Stimulated activated CD8-positive, alpha-beta memory T cell treated with anti-CD3 and anti-CD28 coated beads, Interleukin-15, amount 100 ng/mL, for 4 hours (primary cell): ENCODE data around the gene AHCYL1.

Experiments
- DNase-seq, 2 donors: peaks; one replicate each; pipeline ENCODE4 v3.0.0-alpha.2; 2020; ENCODE audit warnings: low read depth in 2 of 2

Gene AHCYL1

DNA sequence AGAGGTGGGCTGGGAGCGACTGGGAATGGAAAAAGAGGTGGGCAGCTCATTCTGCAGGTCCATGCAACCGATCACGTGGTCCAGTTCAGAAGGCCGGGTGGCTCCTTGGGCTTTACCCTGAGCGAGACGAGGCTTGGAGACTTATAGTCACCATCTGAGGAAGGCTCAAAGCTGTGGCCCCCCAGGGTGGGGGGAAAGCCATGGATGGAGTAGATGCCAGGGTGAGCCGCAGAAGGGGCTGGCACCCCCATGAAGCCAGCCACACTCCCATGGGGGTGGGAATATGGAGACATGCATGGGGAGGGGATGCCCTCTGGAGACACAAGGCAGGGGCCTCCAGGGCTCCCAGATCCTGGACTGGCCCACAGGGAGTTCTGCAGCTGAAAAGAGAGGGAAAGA lies 76.1 kb downstream of the AHCYL1 start:
- DNase-seq: no peak

DNA sequence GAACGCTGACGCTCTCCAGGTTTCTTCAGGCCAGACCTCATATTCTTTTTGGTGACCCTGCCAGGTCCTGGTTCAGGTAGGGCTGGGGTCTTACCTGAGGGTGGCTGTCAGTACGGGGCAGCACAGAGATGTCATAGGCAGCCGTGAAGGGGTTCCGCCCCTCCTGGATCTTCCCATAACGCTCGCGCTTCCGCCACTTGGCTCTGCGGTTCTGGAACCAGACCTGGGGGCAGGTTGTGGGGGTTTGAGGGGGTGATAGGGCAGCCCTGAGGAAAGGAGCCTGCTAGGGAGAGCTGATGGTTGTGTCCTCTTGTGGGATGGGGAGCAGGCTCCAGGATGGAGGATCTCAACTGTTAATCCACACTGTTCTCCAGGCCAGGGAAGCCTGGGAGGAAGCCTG lies 76.8 kb downstream of the AHCYL1 start:
- DNase-seq: no peak

DNA sequence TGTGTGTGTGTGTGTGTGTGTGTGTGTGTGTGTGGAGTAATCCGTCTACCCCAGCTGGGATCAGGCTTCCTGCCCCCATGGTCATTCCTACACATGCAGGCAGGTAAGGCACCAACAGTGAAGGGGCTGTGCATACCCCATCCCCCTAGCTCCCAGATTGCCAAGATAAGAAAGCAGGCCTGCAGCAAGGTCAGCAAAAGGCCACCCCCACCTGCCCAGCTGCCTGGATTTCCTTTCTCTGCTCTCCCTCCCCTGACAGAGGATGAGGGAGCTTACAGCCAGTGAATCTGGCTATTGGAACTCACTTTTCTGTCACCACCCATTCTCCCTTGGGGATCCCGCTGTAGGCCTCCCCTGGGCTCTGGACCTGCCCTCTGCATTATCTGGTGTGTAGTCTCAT lies 78.0 kb downstream of the AHCYL1 start:
- no peak for DNase-seq

DNA sequence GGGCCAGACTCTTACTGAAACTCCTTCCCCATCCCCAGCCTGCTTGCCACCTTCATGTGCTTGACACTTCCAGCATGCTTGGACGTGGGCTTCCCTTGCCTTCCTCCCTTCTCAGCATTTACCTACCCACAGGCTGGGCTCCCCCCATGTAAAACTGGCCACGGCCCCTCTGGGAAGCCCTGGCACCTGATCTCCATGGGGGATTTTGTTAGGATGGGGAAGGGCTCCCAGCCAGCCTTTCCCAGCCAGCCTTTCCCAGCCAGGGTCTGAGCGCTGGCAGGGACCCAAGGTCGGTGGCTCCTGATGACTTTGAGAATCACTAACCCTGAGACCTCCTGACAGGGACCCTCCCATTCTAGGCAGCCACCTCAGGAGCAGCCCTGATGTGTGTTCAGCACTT lies 79.2 kb downstream of the AHCYL1 start:
- no peak for DNase-seq

DNA sequence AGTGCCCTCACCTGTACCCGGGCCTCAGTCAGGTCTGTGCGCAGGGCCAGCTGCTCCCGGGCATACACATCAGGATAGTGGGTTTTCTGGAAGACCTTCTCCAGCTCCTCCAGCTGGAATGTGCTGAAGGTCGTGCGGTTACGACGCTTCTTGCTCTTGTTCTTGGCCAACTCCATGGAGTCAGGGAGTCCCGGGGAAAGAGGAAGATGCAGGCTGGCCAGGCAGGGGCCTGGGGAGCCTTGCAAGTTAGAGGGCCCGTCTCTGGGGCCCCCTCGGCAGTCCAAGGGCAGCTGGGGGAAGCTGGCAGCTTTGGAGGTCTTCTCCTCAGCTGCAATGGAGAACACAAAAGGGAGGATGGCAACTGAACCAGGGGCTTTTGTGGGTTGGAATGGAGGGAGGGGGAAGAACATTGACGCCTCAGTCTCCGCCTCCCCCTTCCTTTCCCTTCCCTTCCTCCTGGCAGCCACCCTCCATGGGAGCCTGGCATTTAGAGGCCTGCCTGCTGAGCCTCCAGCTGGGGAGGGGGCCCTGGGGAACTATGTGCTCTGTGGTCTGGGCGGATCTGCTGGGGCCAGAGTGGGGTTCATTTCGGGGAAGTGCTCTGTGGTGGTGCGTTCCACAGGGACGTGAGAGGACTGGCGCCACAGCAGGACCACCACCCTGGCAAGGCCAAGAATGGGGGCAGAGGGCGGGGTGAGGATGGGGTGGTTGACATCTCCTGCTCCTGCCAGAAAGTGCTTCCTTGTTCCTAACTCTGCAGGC lies 80.2 kb downstream of the AHCYL1 start:
- DNase-seq: no peak

DNA sequence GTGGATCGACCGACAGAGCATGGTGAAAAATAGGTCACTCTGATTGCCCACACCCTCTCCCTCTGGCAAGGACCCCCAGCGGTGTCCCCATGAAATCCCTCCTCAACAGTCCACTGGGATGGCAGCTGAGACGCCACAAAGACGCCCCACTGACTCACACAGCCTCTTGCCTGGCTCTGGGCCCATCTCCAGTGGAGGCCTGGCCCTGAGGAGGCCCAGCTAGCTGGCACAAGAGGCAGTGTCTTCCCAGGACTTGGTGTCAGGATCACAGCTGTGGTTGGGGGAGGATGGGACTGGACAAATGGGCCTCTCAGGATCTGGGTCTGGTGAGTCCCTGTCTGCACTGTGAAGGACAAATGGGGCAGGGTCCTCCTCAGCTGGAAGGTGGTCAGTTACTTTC lies 81.3 kb downstream of the AHCYL1 start:
- no peak for DNase-seq

DNA sequence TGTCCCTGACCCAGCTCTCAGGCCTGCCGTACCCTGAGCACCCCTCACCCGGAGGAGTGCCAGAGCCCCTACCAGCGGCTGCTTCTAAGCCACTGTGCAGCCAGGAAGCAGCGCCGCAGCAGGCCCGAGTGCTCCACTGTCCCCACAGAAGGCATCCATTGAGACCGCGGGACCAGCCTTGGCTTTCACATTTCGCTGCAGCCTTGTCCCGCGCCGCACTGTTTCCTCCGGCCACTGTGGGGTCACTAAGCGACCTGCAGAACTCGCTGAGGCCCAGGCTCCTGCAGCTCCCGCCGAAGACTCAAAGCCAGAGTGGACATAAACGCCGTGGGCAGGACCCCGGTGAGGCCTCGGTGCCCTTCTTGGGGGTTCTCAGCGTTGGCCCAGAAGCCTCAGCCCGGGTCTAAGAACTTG lies 82.9 kb downstream of the AHCYL1 start:
- DNase-seq: no peak

DNA sequence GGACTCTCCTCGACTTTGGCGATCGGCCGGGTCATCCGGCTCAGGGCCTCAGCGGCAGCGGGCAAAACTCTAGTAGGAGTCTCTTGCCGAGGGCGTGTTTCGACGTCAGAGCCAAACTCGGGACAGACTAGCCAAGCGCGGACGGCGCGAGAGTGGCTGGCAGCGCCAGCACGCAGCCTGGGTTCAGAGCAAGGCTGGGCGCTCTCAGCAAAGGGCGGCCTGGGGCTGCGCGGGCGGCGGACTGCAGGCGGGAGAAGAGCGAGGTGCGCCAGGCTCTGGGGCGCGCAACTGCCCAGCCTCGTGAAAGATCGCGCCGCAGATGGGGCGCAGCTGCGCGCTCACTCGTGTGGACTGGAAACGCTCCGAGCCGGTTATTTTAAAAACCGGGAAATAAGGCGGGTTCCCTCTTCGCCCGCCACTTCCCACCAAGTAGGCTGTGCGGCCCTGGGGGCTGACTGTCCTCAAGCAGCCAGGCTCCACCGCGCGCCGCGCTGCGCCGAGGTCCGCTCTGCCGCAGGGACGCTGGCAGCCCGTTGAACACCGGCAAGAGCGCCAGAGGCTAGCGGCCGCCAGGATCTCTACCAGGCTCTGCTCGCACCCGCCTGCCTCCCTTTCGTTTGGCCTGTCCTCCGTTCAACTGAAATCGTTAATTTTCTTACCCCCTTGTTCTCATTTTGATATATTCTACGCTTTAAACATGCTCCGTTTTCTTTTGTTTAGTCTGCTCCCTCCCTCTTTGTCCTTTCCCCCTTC lies 83.5 kb downstream of the AHCYL1 start:
- DNase-seq: no peak

DNA sequence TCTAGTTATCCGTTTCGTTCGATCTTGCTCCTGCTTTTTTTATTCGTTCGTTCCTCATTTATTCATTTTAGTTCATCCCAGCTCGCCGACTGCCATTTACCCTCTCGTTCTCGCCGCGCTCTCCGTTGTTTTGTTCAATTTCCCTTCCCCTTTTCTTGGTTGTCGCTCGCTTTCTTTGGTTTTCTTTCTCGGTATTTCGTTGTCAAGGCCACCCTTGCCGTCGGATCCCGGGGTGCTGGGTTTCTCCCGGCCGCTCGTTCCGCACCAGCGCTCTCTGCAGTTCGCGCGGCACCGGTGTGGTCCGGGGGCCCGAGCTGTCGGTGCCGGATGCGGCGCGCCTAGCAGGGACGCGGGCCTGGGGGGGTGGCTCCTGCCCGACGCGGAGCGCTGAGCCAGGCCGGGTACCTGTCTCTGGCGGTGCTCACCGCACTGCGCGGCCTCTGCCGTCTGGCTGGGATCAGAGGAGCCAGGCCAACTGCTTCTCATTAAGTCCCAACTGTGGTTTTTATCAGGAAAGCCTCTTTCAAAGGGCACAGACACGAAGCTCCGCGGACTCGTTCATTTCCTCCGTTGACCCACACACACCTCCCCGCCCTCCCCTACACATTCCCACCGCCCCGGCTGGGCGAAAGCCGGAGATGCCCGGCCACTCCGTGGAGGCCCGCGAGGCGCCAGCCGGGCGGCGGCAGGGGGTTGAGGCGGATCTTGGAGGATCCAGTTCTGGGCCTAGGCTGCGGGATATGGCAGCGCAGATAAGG lies 84.3 kb downstream of the AHCYL1 start:
- DNase-seq: no peak

DNA sequence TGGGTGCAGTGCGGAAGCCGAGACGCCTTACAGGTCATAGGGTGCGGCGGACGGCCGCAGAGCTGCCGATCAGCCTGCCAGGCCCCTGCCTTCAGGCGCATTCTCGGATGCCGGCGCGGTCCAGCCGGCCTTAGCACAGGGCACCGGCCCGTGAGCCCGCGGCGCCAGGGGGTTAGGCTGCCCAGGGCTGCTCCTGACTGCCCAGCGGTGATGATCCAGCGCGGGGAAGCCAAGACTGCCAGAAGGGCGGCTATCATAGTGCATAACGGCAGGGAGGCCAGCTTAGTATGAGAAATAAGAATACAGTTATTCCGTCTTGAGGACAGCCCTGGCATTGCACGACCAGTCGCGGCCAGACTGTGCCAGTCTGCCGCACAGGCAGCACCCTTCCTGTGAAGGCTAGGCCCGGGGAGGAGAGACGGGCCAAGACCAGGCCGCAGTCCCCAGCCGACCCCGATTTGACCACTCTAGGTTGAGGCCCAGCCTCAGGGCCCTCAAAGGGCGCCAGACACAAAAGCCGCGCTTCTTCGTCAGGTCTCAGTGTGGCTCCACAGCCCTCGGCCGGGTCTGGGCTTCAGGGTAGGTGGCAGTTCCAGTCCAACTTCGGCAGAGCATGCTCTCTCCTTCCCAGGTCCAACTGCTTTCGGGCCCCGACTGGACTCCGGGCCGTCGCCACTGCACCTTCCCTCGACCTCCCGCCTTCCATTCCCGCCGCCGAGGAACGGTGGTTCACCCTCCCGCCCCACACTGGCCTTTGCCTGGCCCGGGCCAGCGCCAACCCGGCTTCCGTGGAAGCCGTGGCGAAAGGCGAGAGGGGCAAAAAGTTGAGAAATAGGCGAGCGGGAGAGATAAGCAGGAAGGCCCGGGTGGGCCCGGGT lies 85.1 kb downstream of the AHCYL1 start:
- DNase-seq: no peak

DNA sequence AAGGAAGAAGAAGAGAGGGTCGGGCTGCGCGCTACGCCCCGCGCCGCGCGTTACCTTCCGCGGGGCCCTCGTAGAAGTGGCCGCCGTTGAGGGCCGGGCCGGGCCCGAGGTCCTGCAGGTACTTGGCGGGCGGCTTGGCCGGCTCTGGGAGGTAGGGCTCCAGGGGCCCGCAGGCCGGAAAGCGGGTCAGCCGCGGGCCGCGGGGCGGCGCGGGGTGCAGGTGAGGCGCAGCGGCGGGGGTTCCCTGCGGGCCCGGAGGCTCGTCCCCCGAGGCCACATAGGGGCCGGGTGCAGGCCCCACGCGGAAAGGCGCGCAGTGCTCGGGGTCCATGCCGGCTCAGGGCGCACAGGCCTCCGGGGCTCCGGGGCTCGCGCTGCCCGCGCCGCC lies 85.7 kb downstream of the AHCYL1 start:
- no peak for DNase-seq

DNA sequence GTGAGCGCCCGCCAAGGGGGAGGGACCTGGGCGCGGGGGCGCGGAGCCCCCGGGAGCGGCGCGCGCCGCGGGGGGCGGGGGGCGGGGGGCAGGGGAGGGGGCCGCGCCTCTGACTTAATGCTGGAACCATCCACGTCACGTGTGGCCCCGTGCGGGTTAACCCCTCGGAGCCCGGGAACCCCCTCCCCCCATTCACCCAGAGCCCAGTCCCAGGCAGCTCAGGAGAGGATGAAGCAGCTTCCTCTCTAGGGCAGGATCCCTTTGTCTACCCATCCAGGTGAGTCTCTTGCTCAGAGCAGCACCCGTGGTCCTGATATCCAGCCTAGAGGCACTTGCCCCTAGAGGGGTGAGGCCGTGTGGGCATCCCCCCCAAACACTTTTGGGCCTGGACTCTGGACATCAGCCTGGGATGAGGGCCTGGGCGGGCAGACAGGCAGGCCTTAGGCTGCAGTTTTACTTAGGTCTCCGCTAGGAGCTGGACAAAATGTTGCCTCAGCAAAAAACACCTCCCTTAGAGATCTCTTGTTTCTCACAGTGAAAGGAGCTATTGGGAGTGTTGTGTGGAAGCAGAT lies 86.2 kb downstream of the AHCYL1 start, which contains the start of gene ALX3:
Gene ALX3 (minus strand): TSS at position 2 of the 572 bp plus-strand sequence. CDS start 60 bp downstream, outside the sequence.
- DNase-seq: no peak
